H9 (cell line): Measurements from ENCODE around the gene CHN2. TPM values are rescaled to one million over a fixed set of nuclear protein-coding genes. Genes with fewer than 3 reads are reported as not detected.

Experiments used
- DNase-seq: peaks from one replicate; pipeline ENCODE4 v3.0.0-alpha.2; 2017
- H2AFZ ChIP-seq: one replicate; pipeline ENCODE4 v1.6.1; 2013; ENCODE audit warnings: mild to moderate bottlenecking, low read length, control low read depth, moderate library complexity
- H2AK5ac ChIP-seq: 2 replicates; pipeline ENCODE4 v1.6.1; 2013; ENCODE audit warnings: low read length, control low read depth, mixed read lengths; ENCODE audit not compliant: insufficient read length
- H2BK120ac ChIP-seq: one replicate; pipeline ENCODE4 v1.6.1; 2013; ENCODE audit warnings: low read depth, mild to moderate bottlenecking, low read length, control low read depth, inconsistent platforms; ENCODE audit not compliant: poor library complexity, severe bottlenecking
- H2BK12ac ChIP-seq: 2 replicates; pipeline ENCODE4 v1.6.1; 2013; ENCODE audit warnings: low read length, control low read depth, mixed read lengths, low read depth; ENCODE audit not compliant: insufficient read length
- H2BK15ac ChIP-seq: 2 replicates; pipeline ENCODE4 v1.6.1; 2013; ENCODE audit warnings: low read depth, low read length, control low read depth
- H2BK20ac ChIP-seq: one replicate; pipeline ENCODE4 v1.6.1; 2013; ENCODE audit warnings: low read depth, mild to moderate bottlenecking, low read length, control low read depth, inconsistent platforms; ENCODE audit not compliant: poor library complexity, severe bottlenecking
- H2BK5ac ChIP-seq: 2 replicates; pipeline ENCODE4 v1.6.1; 2013; ENCODE audit warnings: low read length, control low read depth, mixed read lengths; ENCODE audit not compliant: insufficient read length
- H3K14ac ChIP-seq: 2 replicates; pipeline ENCODE4 v1.6.1; 2013; ENCODE audit warnings: low read length, control low read depth; ENCODE audit not compliant: insufficient read depth
- H3K18ac ChIP-seq: 2 replicates; pipeline ENCODE4 v1.6.1; 2013; ENCODE audit warnings: low read depth, mild to moderate bottlenecking, mixed read lengths, low read length, control low read depth; ENCODE audit not compliant: insufficient read length
- H3K23ac ChIP-seq: 2 replicates; pipeline ENCODE4 v1.6.1; 2013; ENCODE audit warnings: low read length, control low read depth, mixed read lengths, low read depth; ENCODE audit not compliant: insufficient read length
- H3K23me2 ChIP-seq: 2 replicates; pipeline ENCODE4 v1.6.1; 2013; ENCODE audit warnings: low read depth, mild to moderate bottlenecking, mixed read lengths, low read length, control low read depth; ENCODE audit not compliant: insufficient read length, poor library complexity, severe bottlenecking
- H3K27ac ChIP-seq: 2 replicates; pipeline ENCODE4 v1.5.1; 2013; ENCODE audit warnings: low read length, control low read depth, mixed read lengths, low read depth; ENCODE audit not compliant: insufficient read length
- H3K27me3 ChIP-seq: 2 replicates; pipeline ENCODE4 v1.6.1; 2013; ENCODE audit warnings: low read length, control low read depth, inconsistent platforms; ENCODE audit not compliant: insufficient read depth
- H3K4ac ChIP-seq: 2 replicates; pipeline ENCODE4 v1.6.1; 2013; ENCODE audit warnings: low read depth, mild to moderate bottlenecking, control low read depth, inconsistent platforms, low read length, moderate library complexity
- H3K4me1 ChIP-seq: 2 replicates; pipeline ENCODE4 v1.6.1; 2013; ENCODE audit warnings: low read length, control low read depth, inconsistent platforms; ENCODE audit not compliant: insufficient read depth
- H3K4me2 ChIP-seq: 2 replicates; pipeline ENCODE4 v1.6.1; 2013; ENCODE audit warnings: low read length, control low read depth, mixed read lengths; ENCODE audit not compliant: insufficient read length, insufficient read depth
- H3K56ac ChIP-seq: 2 replicates; pipeline ENCODE4 v1.6.1; 2013; ENCODE audit warnings: low read depth, mild to moderate bottlenecking, mixed read lengths, low read length, control low read depth; ENCODE audit not compliant: insufficient read length
- H3K79me1 ChIP-seq: 2 replicates; pipeline ENCODE4 v1.6.1; 2013; ENCODE audit warnings: low read depth, mild to moderate bottlenecking, moderate library complexity, low read length, control low read depth, inconsistent platforms; ENCODE audit not compliant: insufficient read depth, poor library complexity, severe bottlenecking
- H3K79me2 ChIP-seq: 2 replicates; pipeline ENCODE4 v1.6.1; 2013; ENCODE audit warnings: low read length, control low read depth, inconsistent platforms; ENCODE audit not compliant: insufficient read depth
- H3K9ac ChIP-seq: 2 replicates; pipeline ENCODE4 v1.6.1; 2013; ENCODE audit warnings: low read length, control low read depth, mixed read lengths; ENCODE audit not compliant: insufficient read length; ENCODE audit errors: extremely low read depth
- H3K9me3 ChIP-seq: one replicate; pipeline ENCODE4 v1.6.1; 2013; ENCODE audit warnings: low read depth, low read length, inconsistent platforms; ENCODE audit not compliant: control insufficient read depth
- H3T11ph ChIP-seq: one replicate; pipeline ENCODE4 v1.6.1; 2013; ENCODE audit warnings: mild to moderate bottlenecking, low read length, control low read depth, inconsistent platforms
- H4K20me1 ChIP-seq: one replicate; pipeline ENCODE4 v1.6.1; 2013; ENCODE audit not compliant: control insufficient read depth, insufficient read length, insufficient read depth
- H4K5ac ChIP-seq: 2 replicates; pipeline ENCODE4 v1.6.1; 2013; ENCODE audit warnings: low read depth, mild to moderate bottlenecking, mixed read lengths, low read length, control low read depth; ENCODE audit not compliant: insufficient read length
- H4K8ac ChIP-seq: replicated peaks from 2 replicates; pipeline ENCODE4 v1.6.1; 2013; ENCODE audit warnings: low read length, control low read depth, mixed read lengths, low read depth; ENCODE audit not compliant: insufficient read length
- H4K91ac ChIP-seq: 2 replicates; pipeline ENCODE4 v1.6.1; 2013; ENCODE audit warnings: low read depth, mild to moderate bottlenecking, moderate library complexity, mixed read lengths, low read length, control low read depth; ENCODE audit not compliant: insufficient read length
- H3K27ac Mint-ChIP-seq, 3 experiments: 2 replicates in 2 of 3; 3 replicates in 1 of 3; pipeline ENCODE4 v1.8.0; 2020 to 2021; ENCODE audit warnings: mixed read lengths in 3 of 3, mild to moderate bottlenecking in 1 of 3, moderate library complexity in 1 of 3
- H3K27me3 Mint-ChIP-seq: 2 replicates; pipeline ENCODE4 v1.8.0; 2021; ENCODE audit warnings: low read depth, mild to moderate bottlenecking, moderate library complexity, mixed read lengths
- H3K36me3 Mint-ChIP-seq, 3 experiments: 2 replicates in 2 of 3; 3 replicates in 1 of 3; pipeline ENCODE4 v1.8.0; 2020 to 2021; ENCODE audit warnings: low read depth in 3 of 3, mixed read lengths in 3 of 3; ENCODE audit not compliant: insufficient read depth in 1 of 3
- H3K4me1 Mint-ChIP-seq, 2 experiments: 2 replicates each; pipeline ENCODE4 v1.8.0; 2020; ENCODE audit warnings: mixed read lengths in 2 of 2
- H3K4me3 Mint-ChIP-seq, 2 experiments: 2 replicates in 1 of 2; 3 replicates in 1 of 2; pipeline ENCODE4 v1.8.0; 2020 to 2021; ENCODE audit warnings: mild to moderate bottlenecking in 2 of 2, mixed read lengths in 2 of 2, moderate library complexity in 1 of 2
- H3K9me3 Mint-ChIP-seq, 2 experiments: 2 replicates in 1 of 2; 3 replicates in 1 of 2; pipeline ENCODE4 v1.8.0; 2020; ENCODE audit warnings: mild to moderate bottlenecking in 2 of 2, mixed read lengths in 2 of 2, moderate library complexity in 1 of 2
- CTCF ChIP-seq: fragments of 200-600 bp; sonication (generic); conservative IDR thresholded peaks from 3 replicates; pipeline ENCODE4 v1.8.0; 2021; ENCODE audit warnings: antibody characterized with exemption, mild to moderate bottlenecking
- WGBS: extraction: QIAGEN DNeasy Blood & Tissue Kit; methylation state at CpG from one replicate; pipeline ENCODE4 v1.1.7; 2013; ENCODE audit warnings: missing lambda C conversion rate, low lambda C conversion rate, mixed read lengths; ENCODE audit not compliant: insufficient read length; ENCODE audit errors: extremely low coverage; 5-methylcytosine and 5-hydroxymethylcytosine counted together
- total RNA-seq: library from RNA; stranded (reverse); gene quantifications from 2 replicates; pipeline ENCODE4 v1.2.1, GENCODE V29; 2021

CHN2 gene
- total RNA-seq, 1 experiment from 2014 or later: 3.3 TPM

DNA sequence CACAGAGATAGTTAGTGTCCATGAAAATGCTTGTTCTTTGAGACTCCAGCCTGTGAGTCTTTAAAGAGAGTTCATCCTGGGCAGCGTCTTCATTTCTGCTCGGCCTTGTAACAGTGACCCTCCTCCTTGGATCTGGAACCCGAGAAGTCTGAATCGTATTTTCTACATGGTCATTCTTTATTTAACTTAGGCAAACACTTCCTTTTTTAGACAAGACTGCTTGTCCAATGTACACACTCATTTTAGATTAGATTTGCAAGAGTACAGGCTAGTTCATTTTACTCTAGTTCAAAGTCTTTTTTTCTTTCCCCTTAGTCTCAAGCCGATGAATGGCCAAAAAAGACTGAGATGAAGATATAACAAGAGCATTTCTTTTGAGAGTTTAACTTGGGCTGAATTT is 133.5 kb downstream of the CHN2 start:
- no peak overlapping the region for H3K4me3 Mint-ChIP-seq
- no peaks in the 10 kb centered on the region for H3K27me3 Mint-ChIP-seq
- no peak overlapping the region for H2BK120ac ChIP-seq
- H3K27me3 ChIP-seq: no peaks in the 10 kb centered on the region
- H3K9me3 Mint-ChIP-seq: no peaks in the 10 kb centered on the region
- H2AK5ac ChIP-seq: no peak overlapping the region
- H3K56ac ChIP-seq: no peak overlapping the region
- TF ChIP-seq CTCF: no peak
- H3K9me3 ChIP-seq: no peaks in the 10 kb centered on the region
- H3K36me3 Mint-ChIP-seq: no peaks in the 10 kb centered on the region; a peak in 1 of 7 replicates
- H3K79me1 ChIP-seq: no peaks in the 10 kb centered on the region
- no peak overlapping the region for H3K23ac ChIP-seq
- no peak overlapping the region for H3K18ac ChIP-seq
- no peak overlapping the region for H2BK5ac ChIP-seq
- H2AFZ ChIP-seq: no peak overlapping the region
- H2BK15ac ChIP-seq: no peak overlapping the region
- H3K9ac ChIP-seq: no peak overlapping the region
- no peak for DNase-seq
- no peak overlapping the region for H2BK12ac ChIP-seq
- no peak overlapping the region for H4K8ac ChIP-seq
- peaks cover 6% of the 10 kb centered on the region; the same call in 1 of the 2 replicates for H3K4me1 ChIP-seq
- H3K23me2 ChIP-seq: no peaks in the 10 kb centered on the region
- H4K5ac ChIP-seq: no peak overlapping the region
- no peak overlapping the region for H2BK20ac ChIP-seq
- no peak overlapping the region for H3K4ac ChIP-seq
- no peak overlapping the region for H3T11ph ChIP-seq
- H3K4me1 Mint-ChIP-seq: peaks cover 13 to 15% of the 10 kb centered on the region in 2 experiments
- no peak overlapping the region for H3K27ac ChIP-seq
- H3K4me2 ChIP-seq: no peak overlapping the region
- H3K14ac ChIP-seq: no peak overlapping the region
- no peaks in the 10 kb centered on the region for H3K79me2 ChIP-seq
- no peak overlapping the region for H3K27ac Mint-ChIP-seq
- no peak overlapping the region for H4K91ac ChIP-seq
- no peaks in the 10 kb centered on the region for H4K20me1 ChIP-seq
- no CpG with 5 or more reads among the region's 5 CpGs for WGBS
